ENCODE data around the gene PALLD. TPM values are rescaled to one million over a fixed set of nuclear protein-coding genes. Genes with fewer than 3 reads are reported as not detected.

Gene PALLD
- total and polyA plus RNA-seq, 2 of the 8 experiments (the other 6 are each of a cell fraction or from before 2014, with no cell fraction given) = 10.5 to 25.0 TPM

DNA sequence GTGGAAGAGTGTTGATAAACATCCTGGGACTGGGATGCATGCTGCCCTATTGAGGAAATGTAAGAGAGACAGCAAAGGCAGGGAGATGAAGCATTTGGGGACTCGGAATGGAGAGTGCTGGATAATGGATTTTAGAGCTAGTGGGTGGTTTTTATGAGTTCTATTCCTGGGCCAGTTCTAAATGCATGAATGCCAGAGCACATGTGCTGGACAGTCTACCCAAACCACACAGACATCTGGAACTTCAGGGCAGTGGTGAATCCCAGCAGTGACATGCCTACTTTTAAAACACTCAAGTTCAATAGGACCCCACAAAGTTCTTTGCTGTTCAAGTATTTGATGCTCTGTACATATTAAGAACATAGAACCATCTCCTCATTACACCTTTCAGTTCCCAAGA, 379.3 kb downstream of the PALLD start (continued):
- TF ChIP-seq SIRT6 (IDR thresholded peaks at IDR 0.05; ENCODE audit: low read length) = no peak
- TF ChIP-seq, protein P1, sequence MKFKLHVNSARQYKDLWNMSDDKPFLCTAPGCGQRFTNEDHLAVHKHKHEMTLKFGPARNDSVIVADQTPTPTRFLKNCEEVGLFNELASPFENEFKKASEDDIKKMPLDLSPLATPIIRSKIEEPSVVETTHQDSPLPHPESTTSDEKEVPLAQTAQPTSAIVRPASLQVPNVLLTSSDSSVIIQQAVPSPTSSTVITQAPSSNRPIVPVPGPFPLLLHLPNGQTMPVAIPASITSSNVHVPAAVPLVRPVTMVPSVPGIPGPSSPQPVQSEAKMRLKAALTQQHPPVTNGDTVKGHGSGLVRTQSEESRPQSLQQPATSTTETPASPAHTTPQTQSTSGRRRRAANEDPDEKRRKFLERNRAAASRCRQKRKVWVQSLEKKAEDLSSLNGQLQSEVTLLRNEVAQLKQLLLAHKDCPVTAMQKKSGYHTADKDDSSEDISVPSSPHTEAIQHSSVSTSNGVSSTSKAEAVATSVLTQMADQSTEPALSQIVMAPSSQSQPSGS (IDR thresholded peaks at IDR 0.05; ENCODE audit: low read length) = no peak

Measured in H1 (cell line).